ENCODE measurements around the gene TECTA.

- TF ChIP-seq, protein P1, sequence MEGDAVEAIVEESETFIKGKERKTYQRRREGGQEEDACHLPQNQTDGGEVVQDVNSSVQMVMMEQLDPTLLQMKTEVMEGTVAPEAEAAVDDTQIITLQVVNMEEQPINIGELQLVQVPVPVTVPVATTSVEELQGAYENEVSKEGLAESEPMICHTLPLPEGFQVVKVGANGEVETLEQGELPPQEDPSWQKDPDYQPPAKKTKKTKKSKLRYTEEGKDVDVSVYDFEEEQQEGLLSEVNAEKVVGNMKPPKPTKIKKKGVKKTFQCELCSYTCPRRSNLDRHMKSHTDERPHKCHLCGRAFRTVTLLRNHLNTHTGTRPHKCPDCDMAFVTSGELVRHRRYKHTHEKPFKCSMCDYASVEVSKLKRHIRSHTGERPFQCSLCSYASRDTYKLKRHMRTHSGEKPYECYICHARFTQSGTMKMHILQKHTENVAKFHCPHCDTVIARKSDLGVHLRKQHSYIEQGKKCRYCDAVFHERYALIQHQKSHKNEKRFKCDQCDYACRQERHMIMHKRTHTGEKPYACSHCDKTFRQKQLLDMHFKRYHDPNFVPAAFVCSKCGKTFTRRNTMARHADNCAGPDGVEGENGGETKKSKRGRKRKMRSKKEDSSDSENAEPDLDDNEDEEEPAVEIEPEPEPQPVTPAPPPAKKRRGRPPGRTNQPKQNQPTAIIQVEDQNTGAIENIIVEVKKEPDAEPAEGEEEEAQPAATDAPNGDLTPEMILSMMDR (IDR thresholded peaks at IDR 0.05): no peak
- no peak for TF ChIP-seq POLR2A (IDR thresholded peaks at IDR 0.05)
Measured at GRCh38 chr11:121229495-121230215, 128.6 kb downstream of the TECTA start.
